Psoas muscle (tissue), 8 donors: ENCODE results near the gene COMMD4. TPM values are rescaled to one million over a fixed set of nuclear protein-coding genes. Genes with fewer than 3 reads are reported as not detected.

Experiments used
- ATAC-seq, 4 donors: fragments of 200-7000 bp; cut with Tn5 transposase; one replicate each; pipeline ENCODE4 v1.9.1; 2020; ENCODE audit warnings: moderate library complexity in 3 of 4, mild to moderate bottlenecking in 2 of 4
- DNase-seq, 2 donors: peaks; one replicate each; pipeline ENCODE4 v3.0.0-alpha.2; 2020
- H3K27ac ChIP-seq: fragments of 200-600 bp; one replicate; pipeline ENCODE4 v1.8.0; 2022
- H3K27me3 ChIP-seq, 3 donors: fragments of 200-600 bp in 1 of 3; one replicate each; pipeline versions ENCODE4 v1.6.1 to v1.8.0; 2013 to 2022; ENCODE audit warnings: low read length in 2 of 3, mild to moderate bottlenecking in 2 of 3, moderate library complexity in 1 of 3; ENCODE audit not compliant: insufficient read depth in 3 of 3
- H3K36me3 ChIP-seq, 2 donors: fragments of 200-600 bp in 1 of 2; one replicate each; pipeline versions ENCODE4 v1.6.1 to v1.8.0; 2013 to 2022; ENCODE audit warnings: low read depth in 1 of 2, mild to moderate bottlenecking in 1 of 2, moderate library complexity in 1 of 2; ENCODE audit not compliant: insufficient read depth in 1 of 2
- H3K4me1 ChIP-seq: fragments of 200-600 bp; one replicate; pipeline ENCODE4 v1.8.0; 2022
- H3K4me3 ChIP-seq: fragments of 200-600 bp; one replicate; pipeline ENCODE4 v1.8.0; 2022; ENCODE audit warnings: mild to moderate bottlenecking
- H3K9me3 ChIP-seq: fragments of 200-600 bp; one replicate; pipeline ENCODE4 v1.8.0; 2022
- WGBS, 3 donors: extraction: QIAGEN DNeasy Blood & Tissue Kit; methylation state at CpG; one replicate each; pipeline versions ENCODE4 v1.1.6 to v1.1.7; 2013; 5-methylcytosine and 5-hydroxymethylcytosine counted together
- intact Hi-C, 2 donors: fragments of 100-400 bp; cut with DNase I; formaldehyde crosslinking; loops; one replicate each; pipeline versions ENCODE4 v1.11.0 to v1.14.2; 2022
- polyA plus RNA-seq, 3 donors: library from polyadenylated mRNA; stranded (reverse); fragments of 200-250 nt; gene quantifications; one replicate each; pipeline ENCODE4 v1.2.3, GENCODE V29; 2013
- total RNA-seq, 4 donors: library from RNA; stranded (reverse); fragmentation: NEBNext Ultra II Directional in 2 of 4; extraction: Animal tissue kit (Norgen Biotek cat#: 25700) in 2 of 4; gene quantifications; one replicate each; pipeline versions ENCODE4 v1.2.1 to v1.2.4, GENCODE V29; 2021 to 2023
- TF ChIP-seq, protein P1 (sequence below): fragments of 200-600 bp; IDR thresholded peaks from one replicate; pipeline ENCODE4 v1.8.0; 2022; ENCODE audit warnings: antibody characterized with exemption
- donor health status: healthy with polysubstance abuse.
- donor health status: DM: no; HTN: no; CAD: no; lungs with moderate emphysema.
- donor health status: Bipolar disorder and iron deficiency.
- donor health status: healthy.
- donor health status: DM: yes; HTN: yes; CAD: no.
- donor health status: DM: no; HTN: no; CAD: no.
- donor health status: DM: no; HTN: no; CAD: no.
- donor health status: DM: yes; HTN: yes; CAD: no.

COMMD4 gene
- total and polyA plus RNA-seq, 7 donors = 20.1 to 30.6 (median 25.3) TPM

DNA sequence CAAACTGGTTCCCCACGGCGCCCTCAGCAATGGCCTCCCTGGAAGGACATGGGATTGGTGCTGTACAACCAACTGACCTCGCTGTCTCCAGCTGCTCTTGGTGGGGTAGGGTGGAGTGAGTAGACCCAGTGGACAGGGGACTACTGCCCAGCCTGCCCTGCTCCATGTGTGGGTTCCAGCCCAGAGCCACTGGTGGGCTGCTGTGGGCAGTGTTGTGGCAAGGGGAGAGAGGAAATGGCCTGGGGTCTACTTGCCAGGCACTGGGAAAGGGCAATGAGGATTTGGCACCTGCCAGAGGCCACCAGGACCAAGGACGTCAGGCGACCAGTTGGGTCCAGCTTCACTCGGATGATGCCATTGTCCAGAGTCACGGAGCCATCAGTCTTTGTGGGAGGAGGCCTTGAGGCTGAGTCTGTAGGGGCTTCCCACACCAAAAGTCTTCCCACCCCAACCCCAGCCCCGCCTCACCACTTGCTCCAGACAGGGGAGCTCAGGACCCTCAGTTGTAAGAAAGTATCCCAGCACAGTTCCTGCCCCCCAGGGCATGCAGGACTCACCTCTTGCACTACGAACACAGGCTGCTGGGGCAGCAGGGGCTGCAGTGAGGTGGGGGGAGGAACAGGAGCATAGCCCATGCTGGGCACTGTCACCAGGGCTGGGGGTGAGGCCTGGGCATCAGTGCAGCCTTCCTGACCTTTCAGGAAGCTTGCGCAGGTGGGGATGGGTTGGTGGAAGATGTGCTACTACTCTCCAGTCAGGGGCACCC lies 23.1 kb downstream of the COMMD4 start:
- WGBS, 3 donors = 90 to 93% (median 91%) methylated on average over 10 of the region's 10 CpGs

DNA sequence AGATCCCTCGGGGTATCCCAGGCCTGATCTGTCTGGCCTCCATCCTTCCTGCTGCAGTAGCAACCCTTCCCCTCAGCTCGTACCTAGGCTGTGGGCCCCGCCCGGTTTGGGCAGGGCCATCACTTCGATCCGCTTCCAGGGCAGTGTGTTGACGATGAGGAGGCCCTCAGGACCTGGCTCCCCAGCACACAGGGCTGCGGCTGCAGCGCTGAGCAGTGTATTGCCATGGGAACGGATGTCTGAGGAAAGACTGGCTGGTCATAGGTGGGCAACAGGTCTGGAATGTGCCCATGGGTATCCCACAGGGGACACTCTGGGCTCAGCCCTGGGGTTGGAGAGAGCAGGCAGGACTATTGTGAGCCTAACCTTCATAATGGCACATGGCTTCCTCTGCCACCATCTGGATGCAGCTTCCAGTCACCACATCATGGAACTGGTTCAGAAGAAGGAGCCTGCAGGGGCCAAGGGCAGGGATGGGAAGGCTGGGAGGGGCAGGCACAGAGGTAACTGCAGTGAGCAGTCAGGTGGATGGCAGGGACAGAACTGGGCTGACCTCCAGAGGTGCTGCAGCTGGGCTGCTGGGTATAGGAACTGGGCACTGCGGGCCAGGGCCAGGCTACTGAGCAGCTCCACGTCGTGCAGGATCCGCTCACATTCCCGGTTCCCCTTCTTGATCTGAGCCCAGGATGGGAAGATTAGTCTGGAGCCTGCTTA lies 23.8 kb downstream of the COMMD4 start:
- intact Hi-C loops = loop anchor here in 1 of 2 donors (10.0 kb wide), 1 partner anchor 265 kb away; the partner anchor contains the start of gene SNUPN
- Histone ChIP-seq H3K4me1 (no peaks in the 10 kb centered on the region), H3K4me3 (no peak overlapping the region), H3K36me3 (peaks cover 11 to 100% of the 10 kb centered on the region in 2 donors), H3K27ac (no peak overlapping the region), H3K9me3 (no peaks in the 10 kb centered on the region), H3K27me3 (no peaks in the 10 kb centered on the region)
- WGBS, 3 donors = 86 to 89% (median 89%) methylated on average over 15 of the region's 15 CpGs
- TF ChIP-seq, protein P1, sequence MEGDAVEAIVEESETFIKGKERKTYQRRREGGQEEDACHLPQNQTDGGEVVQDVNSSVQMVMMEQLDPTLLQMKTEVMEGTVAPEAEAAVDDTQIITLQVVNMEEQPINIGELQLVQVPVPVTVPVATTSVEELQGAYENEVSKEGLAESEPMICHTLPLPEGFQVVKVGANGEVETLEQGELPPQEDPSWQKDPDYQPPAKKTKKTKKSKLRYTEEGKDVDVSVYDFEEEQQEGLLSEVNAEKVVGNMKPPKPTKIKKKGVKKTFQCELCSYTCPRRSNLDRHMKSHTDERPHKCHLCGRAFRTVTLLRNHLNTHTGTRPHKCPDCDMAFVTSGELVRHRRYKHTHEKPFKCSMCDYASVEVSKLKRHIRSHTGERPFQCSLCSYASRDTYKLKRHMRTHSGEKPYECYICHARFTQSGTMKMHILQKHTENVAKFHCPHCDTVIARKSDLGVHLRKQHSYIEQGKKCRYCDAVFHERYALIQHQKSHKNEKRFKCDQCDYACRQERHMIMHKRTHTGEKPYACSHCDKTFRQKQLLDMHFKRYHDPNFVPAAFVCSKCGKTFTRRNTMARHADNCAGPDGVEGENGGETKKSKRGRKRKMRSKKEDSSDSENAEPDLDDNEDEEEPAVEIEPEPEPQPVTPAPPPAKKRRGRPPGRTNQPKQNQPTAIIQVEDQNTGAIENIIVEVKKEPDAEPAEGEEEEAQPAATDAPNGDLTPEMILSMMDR = no peak
- ATAC-seq = no peak
- no peak for DNase-seq

More for the DNA sequence above, 23.1 kb downstream of the COMMD4 start:
- TF ChIP-seq, protein P1 = no peak
- DNase-seq = no peak
- intact Hi-C loops = no loop called here
- no peak overlapping the region for H3K4me3 ChIP-seq
- H3K9me3 ChIP-seq = no peaks in the 10 kb centered on the region
- no peak for ATAC-seq
- H3K4me1 ChIP-seq = no peaks in the 10 kb centered on the region
- H3K27ac ChIP-seq = no peak overlapping the region
- H3K27me3 ChIP-seq = no peaks in the 10 kb centered on the region
- peaks cover 11 to 94% of the 10 kb centered on the region in 2 donors for H3K36me3 ChIP-seq

DNA sequence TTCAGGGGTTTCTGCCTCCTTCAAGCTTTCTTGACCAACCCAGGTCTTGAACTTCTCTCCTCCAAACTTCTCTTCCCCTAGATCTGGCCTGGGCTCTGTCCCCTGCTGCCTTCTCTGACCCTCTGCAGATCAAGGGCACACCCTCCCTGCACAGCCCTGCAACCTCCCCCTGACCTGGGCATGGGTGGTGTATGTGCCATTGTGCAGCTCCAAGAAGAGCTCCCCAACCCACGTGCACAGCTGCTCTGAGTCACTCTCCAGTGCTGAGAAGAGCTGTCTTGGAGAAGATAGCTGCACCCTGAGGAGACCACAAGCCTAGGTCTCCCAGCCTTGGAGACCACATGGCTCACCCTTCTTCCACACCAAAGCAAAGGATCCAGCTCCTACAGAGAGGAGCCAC lies 24.5 kb downstream of the COMMD4 start:
- ATAC-seq (no peak), DNase-seq (no peak)
- intact Hi-C loops = loop anchor here in 1 of 2 donors (10.0 kb wide), 1 partner anchor 264 kb away; the partner anchor contains the start of gene SNUPN
- no peak overlapping the region for H3K4me3 ChIP-seq
- no peaks in the 10 kb centered on the region for H3K27me3 ChIP-seq
- WGBS, 3 donors = 57 to 71% (median 65%) methylated on average over 1 of the region's 1 CpG
- no peak overlapping the region for H3K27ac ChIP-seq
- no peaks in the 10 kb centered on the region for H3K9me3 ChIP-seq
- no peaks in the 10 kb centered on the region for H3K4me1 ChIP-seq
- peaks cover 11 to 100% of the 10 kb centered on the region in 2 donors for H3K36me3 ChIP-seq
- TF ChIP-seq, protein P1 = no peak

DNA sequence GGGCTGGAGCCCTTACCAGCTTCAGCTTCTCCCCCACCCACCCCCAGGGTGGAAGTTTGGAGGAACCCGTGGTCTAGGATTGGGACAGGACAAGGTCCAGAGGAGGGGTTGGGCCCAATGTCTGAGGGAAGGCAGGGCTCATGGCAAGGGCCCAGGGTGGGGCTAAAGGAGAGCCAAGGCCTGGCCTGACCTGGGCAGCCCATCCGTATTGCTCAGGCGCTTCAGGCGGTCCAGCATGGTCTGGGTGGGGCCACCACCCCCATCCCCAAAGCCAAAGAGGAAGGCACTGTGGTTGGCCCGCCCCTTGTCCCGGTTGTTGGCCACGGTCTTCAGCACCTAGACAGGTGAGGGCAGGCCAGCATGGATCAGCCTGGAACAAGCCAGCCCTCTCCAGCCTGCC lies 25.0 kb downstream of the COMMD4 start:
- Histone ChIP-seq H3K4me1 (no peaks in the 10 kb centered on the region), H3K27me3 (no peaks in the 10 kb centered on the region), H3K27ac (no peak overlapping the region), H3K9me3 (no peaks in the 10 kb centered on the region), H3K4me3 (no peak overlapping the region), H3K36me3 (peaks cover 9 to 100% of the 10 kb centered on the region in 2 donors)
- intact Hi-C loops = loop anchor here in 1 of 2 donors (10.0 kb wide), 1 partner anchor 264 kb away; the partner anchor contains the start of gene SNUPN
- 85 to 93% (median 87%) methylated on average over 4 to 7 of the region's 7 CpGs for WGBS, 3 donors
- peak in 1 of 2 donors; percentile 52 for DNase-seq
- no peak for ATAC-seq
- TF ChIP-seq, protein P1 = no peak
